ENCODE data around the gene RGS2.
A peak's percentile ranks its signal among the peaks of the same experiment; 100 is the strongest.

Gene RGS2

GRCh38 chr1:192797143-192797542, 11.7 kb upstream of the RGS2 start:
- no peak for DNase-seq

DNA sequence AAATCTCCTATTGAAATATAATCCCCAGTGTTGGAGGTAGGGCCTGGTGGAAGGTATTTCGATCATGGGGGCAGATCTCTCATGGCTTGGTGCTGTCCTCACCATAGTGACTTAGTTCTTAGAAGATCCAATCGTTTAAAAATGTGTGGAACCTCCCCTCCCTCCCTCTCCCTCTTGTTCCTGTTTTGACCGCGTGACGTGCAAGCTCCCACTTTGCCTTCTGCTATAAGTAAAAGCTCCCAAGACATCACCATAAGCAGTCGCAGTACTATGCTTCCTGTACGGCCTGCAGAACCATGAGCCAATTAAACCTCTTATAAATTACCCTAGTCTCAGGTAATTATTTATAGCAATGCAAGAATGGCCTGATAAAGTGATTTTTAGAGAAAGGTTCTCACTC, 10.9 kb upstream of the RGS2 start:
- no peak for DNase-seq

GRCh38 chr1:192801451-192801850, 7.4 kb upstream of the RGS2 start:
- no peak for DNase-seq

DNA sequence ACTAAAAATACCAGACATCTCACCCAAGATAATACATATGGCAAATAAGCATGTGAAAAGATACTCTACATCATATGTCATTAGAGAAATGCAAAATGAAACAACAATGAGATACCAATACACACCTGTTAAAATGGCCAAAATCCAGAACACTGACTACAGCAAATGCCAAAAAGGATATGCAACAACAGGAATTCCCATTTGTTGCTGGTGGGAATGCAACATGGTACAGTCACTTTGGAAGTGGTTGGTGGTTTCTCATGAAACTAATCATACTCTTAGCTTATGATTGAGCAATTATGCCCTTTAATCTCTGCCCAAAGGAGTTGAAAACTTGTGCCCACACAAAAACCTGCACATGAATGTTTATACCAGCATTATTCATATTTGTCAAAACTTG, 6.4 kb upstream of the RGS2 start:
- DNase-seq = no peak

- DNase-seq = no peak
Measured at GRCh38 chr1:192803501-192803900, 5.3 kb upstream of the RGS2 start.

- DNase-seq = peak; percentile 85
Measured at GRCh38 chr1:192805832-192806323, 3.0 kb upstream of the RGS2 start.

- peak; percentile 64 for DNase-seq
Measured at GRCh38 chr1:192807211-192808162, 1.4 kb upstream of the RGS2 start.

DNA sequence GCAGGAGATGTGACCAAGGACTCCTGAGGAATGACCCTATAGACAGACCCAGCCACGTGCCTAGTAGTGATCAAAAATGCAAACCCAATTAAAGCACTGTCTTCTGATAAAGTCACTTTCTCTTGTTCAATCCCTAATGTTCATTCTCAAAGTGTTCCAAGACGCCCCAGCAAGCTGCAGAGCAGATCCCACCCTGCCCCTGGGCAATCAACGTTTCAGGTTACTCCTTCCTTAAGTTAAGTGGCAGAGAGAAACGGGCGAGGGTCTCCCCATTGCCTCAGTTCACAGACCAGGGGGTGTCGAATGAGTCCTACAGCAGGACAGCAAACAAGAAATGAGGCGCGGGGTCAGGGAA, 699 bp upstream of the RGS2 start:
- DNase-seq = no peak

- DNase-seq = peak; percentile 61
Measured at GRCh38 chr1:192809307-192810252, 741 bp downstream of the RGS2 start.

- peak; percentile 9 for DNase-seq
Measured at GRCh38 chr1:192810253-192810880, 1.5 kb downstream of the RGS2 start.

- no peak for DNase-seq
Measured at GRCh38 chr1:192811006-192811405, 2.2 kb downstream of the RGS2 start.

- no peak for DNase-seq
Measured at GRCh38 chr1:192811594-192812239, 2.9 kb downstream of the RGS2 start.

DNA sequence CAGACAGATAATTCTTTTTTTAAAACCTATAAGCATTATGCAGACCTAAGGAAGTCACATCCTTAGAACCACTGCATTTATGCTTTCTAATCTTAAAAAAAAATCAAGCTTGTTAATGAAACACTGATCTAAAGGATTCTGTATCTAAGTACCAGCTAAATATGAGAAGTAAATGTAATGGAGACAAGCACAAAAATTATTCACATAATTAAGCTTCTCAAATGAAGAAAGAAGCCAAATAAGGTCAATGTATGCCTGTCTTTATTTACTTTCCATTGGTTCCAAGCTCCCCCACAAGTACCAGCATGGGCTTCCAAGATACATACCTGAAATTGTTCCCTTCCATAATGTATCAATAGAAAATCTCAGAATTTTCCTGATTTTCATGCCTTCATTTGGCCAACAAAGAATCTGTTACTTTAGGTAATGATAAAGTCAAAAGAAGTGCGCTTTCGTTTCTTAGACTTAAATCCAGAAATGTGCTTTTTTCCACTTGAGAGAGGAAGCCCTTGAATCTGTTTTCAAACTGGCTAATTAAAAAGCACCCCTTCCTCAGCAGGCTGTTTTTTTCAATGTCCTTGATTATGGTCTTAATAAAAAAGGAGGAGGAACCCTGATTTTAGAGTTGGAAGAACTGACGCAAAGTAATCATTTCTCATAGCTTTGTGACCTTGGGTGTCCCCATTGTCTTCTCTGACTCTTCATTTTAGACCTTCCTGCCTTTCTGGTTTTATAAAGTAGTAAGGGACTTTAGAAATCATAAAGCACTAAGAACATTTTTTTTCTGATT, 3.8 kb downstream of the RGS2 start:
- no peak for DNase-seq

GRCh38 chr1:192814805-192815204, 6.0 kb downstream of the RGS2 start:
- DNase-seq = no peak

GRCh38 chr1:192817246-192817645, 8.4 kb downstream of the RGS2 start:
- DNase-seq = no peak

- no peak for DNase-seq
Measured at GRCh38 chr1:192821296-192821695, 12.5 kb downstream of the RGS2 start.

GRCh38 chr1:192824511-192824910, 15.7 kb downstream of the RGS2 start:
- peak; percentile 5 for DNase-seq

DNA sequence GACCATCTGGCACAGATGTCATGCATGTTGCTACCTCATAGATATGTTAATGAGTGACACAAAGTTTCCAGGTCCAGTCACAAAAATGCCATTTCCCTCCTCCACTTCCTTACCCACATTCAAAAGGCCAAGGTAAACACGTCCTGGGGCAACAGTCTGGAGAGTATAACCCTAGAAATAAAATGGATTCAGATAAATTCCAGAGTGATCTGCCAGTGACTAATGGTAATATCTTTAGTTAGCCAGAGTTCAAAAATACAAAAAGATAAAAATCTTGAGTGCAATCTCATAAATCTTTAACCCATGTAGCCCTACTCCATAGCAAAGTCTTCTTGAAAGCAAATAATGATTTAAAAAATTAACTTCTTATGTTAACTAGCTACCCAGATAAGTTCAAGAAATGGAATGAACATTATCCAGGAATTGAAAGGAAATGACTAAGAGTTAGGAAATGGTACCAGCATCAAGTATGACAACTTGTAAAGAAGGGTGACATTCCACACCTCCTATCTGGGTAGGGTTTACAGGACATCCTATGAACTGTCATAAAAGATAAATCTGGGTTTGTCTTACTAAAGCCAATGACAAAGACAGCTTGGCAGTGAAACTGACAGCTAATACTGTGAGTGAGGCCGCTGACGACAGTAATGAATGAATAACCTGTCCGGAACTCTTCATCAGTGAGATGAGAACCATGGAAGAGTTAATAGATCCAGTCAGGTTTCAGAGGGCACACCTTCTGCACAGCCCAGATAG, 18.1 kb downstream of the RGS2 start:
- DNase-seq = peak; percentile 74

GRCh38 chr1:192830595-192831246, 21.9 kb downstream of the RGS2 start:
- no peak for DNase-seq

DNA sequence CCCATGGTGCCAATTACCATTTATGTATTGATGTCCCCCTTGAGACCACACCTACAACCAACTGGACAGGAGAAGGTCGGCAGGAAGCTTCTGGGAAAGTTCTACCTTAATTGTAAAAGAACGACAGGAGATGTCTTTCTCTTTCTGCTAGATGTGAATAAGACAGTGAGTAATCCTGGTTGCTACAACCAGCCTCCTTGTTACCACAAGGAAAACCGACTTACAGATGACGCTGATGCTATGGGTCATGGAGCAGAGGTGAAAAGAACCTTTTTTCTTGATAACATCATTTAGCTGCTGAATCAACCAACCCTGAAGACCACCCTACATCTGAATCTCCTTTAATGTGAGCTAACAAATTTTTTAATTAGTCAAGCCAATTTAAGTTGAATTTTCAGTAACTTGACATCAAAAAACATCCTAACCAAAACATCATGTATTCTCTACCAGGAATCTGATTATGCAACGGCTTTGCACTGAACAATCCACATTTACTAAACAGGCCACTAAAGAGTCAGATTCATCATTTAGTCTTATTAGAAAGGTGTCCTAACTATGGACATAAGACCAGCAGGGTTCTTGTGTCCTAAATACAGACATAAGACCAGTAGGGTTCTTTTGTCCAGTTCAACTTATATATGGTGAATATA, 23.0 kb downstream of the RGS2 start:
- DNase-seq = peak; percentile 16
